Tibial artery (tissue), 4 donors: ENCODE results near the gene SNRK.
A peak's percentile ranks its signal among the peaks of the same experiment; 100 is the strongest.

ENCODE experiments used
- DNase-seq, 2 donors: peaks; one replicate each; pipeline ENCODE4 v3.0.0-alpha.2; 2019
- H3K27ac ChIP-seq, 2 donors: fragments of 200-600 bp; sonication (generic) in 1 of 2; 1 replicate in 1 of 2; 2 replicates in 1 of 2; pipeline ENCODE4 v1.5.1; 2018 to 2019; ENCODE audit warnings: mild to moderate bottlenecking in 1 of 2
- H3K27me3 ChIP-seq, 2 donors: fragments of 200-600 bp; sonication (generic) in 1 of 2; one replicate each; pipeline versions ENCODE4 v1.5.1 to v1.6.0; 2016 to 2019
- H3K36me3 ChIP-seq, 3 donors: fragments of 200-600 bp; sonication (generic) in 2 of 3; one replicate each; pipeline ENCODE4 v1.5.1; 2016 to 2019; ENCODE audit warnings: mild to moderate bottlenecking in 2 of 3
- H3K4me1 ChIP-seq, 4 donors: fragments of 200-600 bp; sonication (generic) in 2 of 4; 1 replicate in 3 of 4; 2 replicates in 1 of 4; pipeline ENCODE4 v1.5.1; 2016 to 2019
- H3K4me3 ChIP-seq, 2 donors: fragments of 200-600 bp; sonication (generic) in 1 of 2; 1 replicate in 1 of 2; 2 replicates in 1 of 2; pipeline ENCODE4 v1.5.1; 2018 to 2019; ENCODE audit warnings: mild to moderate bottlenecking in 2 of 2
- H3K9me3 ChIP-seq, 3 donors: fragments of 200-600 bp; sonication (generic) in 1 of 3; one replicate each; pipeline ENCODE4 v1.5.1; 2016 to 2019
- intact Hi-C: fragments of 100-400 bp; cut with DNase I; formaldehyde crosslinking; loops from one replicate; pipeline ENCODE4 v1.15.0; 2023; ENCODE audit warnings: low total_unique reads
- TF ChIP-seq, protein P1 (sequence below), 2 experiments: fragments of 200-600 bp in 1 of 2; fragments of 450-650 bp in 1 of 2; IDR thresholded peaks; one replicate each; pipeline ENCODE4 v1.5.1; 2017 to 2019; ENCODE audit warnings: antibody characterized with exemption in 2 of 2, mild to moderate bottlenecking in 1 of 2, moderate library complexity in 1 of 2

SNRK gene

DNA sequence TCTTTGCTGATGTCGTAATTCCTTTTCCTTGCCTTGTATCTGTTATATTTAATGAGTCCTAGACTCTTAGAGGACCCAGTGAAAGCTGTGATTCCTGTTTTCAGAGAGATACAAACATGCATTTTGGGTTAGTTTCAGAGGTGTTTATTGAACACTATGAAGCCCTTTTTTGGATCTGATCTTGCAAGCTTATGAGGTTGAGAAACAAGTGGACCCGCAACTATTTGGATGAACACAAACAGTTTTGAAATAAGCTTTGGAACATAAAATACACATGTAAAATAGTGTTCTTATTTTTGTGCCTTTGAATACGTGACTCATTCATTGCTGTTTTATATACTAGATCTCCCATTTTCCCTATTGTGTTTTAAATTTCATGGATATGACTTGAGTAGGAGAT, 33.5 kb downstream of the SNRK start:
- peaks cover 0 to 39% (median 14%) of the 10 kb centered on the region in 4 donors for H3K4me1 ChIP-seq
- H3K36me3 ChIP-seq = no peaks in the 10 kb centered on the region
- no peak overlapping the region for H3K4me3 ChIP-seq
- no peak for DNase-seq
- H3K27ac ChIP-seq = no peak overlapping the region
- TF ChIP-seq, protein P1, sequence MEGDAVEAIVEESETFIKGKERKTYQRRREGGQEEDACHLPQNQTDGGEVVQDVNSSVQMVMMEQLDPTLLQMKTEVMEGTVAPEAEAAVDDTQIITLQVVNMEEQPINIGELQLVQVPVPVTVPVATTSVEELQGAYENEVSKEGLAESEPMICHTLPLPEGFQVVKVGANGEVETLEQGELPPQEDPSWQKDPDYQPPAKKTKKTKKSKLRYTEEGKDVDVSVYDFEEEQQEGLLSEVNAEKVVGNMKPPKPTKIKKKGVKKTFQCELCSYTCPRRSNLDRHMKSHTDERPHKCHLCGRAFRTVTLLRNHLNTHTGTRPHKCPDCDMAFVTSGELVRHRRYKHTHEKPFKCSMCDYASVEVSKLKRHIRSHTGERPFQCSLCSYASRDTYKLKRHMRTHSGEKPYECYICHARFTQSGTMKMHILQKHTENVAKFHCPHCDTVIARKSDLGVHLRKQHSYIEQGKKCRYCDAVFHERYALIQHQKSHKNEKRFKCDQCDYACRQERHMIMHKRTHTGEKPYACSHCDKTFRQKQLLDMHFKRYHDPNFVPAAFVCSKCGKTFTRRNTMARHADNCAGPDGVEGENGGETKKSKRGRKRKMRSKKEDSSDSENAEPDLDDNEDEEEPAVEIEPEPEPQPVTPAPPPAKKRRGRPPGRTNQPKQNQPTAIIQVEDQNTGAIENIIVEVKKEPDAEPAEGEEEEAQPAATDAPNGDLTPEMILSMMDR (IDR thresholded peaks at IDR 0.05) = no peak
- H3K9me3 ChIP-seq = no peaks in the 10 kb centered on the region
- no peaks in the 10 kb centered on the region for H3K27me3 ChIP-seq
- intact Hi-C loops = no loop called here

DNA sequence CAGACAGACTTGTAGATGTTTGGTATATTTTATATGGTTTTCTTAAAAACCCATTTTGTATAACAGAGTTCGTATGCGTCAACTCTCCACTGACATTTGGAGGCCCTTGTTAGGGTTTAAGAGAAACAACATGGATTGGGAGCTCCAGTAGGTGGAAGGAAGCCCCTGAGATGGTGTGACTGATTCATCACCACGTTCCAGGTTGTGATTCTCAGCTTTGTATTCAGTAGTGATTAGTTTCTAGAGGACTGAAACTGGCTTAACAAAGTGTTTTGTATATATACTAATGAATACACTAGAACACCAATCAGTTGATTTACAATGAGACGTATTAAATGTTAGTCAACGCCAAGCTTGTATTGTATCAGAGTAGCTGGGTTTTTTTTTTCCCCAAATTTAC, 33.9 kb downstream of the SNRK start:
- Histone ChIP-seq H3K36me3 (no peaks in the 10 kb centered on the region), H3K27ac (no peak overlapping the region), H3K27me3 (no peaks in the 10 kb centered on the region), H3K4me3 (no peak overlapping the region), H3K9me3 (no peaks in the 10 kb centered on the region), H3K4me1 (peaks cover 0 to 44% (median 15%) of the 10 kb centered on the region in 4 donors)
- DNase-seq = no peak
- TF ChIP-seq, protein P1 (IDR thresholded peaks at IDR 0.05) = no peak
- intact Hi-C loops = no loop called here

DNA sequence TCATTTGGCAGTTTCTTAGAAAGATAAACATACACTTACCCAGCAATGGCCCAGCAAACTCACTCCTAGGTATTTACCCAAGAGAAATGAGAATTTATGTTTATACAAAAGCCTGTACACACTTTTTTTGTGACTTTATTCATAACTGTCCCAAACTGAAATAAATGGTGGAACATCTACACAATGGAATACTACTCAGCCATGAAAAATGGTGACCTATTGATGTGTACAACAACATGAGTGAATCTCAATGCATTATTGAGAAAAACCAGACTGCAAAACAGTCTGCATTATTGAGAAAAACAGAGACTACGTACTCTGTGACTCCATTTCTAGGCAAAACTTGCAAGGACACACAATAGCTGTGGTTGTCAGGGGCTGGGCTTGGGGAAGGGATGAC, 37.2 kb downstream of the SNRK start:
- peaks cover 0 to 54% (median 25%) of the 10 kb centered on the region in 4 donors for H3K4me1 ChIP-seq
- no peaks in the 10 kb centered on the region for H3K27me3 ChIP-seq
- no peak overlapping the region for H3K27ac ChIP-seq
- no peak for DNase-seq
- H3K4me3 ChIP-seq = no peak overlapping the region
- intact Hi-C loops = no loop called here
- TF ChIP-seq, protein P1 (IDR thresholded peaks at IDR 0.05) = no peak
- no peaks in the 10 kb centered on the region for H3K36me3 ChIP-seq
- H3K9me3 ChIP-seq = no peaks in the 10 kb centered on the region

DNA sequence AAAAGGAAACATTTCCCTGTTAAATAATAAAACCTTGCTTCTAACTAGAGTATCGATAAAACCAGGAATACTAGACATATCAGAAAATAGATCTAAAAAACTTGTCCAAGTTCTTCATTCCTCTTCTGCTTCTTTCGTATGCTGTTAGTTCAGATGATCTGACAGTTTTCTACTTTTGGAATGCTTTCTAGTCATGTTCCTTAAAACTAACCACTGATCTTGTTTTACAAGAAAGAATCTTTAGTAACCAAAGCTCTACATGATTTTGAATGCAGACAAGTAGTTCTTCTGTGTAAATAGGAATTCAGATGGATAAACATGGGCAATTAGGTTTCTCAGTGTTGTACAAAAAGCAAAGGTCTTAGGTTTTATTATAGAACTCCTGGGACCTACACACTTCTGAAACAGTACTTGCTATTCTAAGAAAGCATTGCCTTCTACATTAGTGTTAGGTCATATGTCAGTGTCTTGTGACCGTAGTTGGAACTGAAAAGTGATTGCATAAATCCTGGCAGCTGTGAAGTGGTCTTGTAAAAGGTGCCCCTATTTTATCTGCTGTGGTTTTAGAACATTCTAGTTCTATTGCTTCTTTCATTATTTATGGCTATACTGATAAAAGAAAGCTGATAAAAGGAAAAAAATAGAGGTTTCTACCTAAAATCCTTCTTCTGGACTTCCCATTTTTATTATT, 40.7 kb downstream of the SNRK start:
- intact Hi-C loops = no loop called here

DNA sequence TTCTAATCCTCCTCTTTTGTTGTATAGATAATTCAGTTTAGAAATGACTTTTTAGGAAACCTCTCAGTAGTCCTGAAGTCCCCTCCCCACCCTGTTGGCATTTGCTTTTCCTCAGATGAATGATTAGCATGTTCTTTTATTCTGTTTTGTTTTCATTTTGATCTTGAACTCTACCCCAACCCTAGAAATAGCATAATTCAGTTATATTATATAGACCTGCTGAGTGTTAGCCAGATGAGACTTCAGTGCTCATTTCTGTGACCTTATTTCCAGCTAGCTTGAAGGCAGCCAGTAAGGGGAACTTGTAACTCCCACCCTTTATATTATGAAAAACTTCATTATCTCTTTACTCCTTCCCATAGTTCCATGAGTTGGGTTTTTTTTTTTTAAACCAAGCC, 41.2 kb downstream of the SNRK start:
- no peaks in the 10 kb centered on the region for H3K27me3 ChIP-seq
- H3K4me3 ChIP-seq = no peak overlapping the region
- H3K27ac ChIP-seq = peak overlapping the region; percentile 41 to 54
- no peaks in the 10 kb centered on the region for H3K9me3 ChIP-seq
- TF ChIP-seq, protein P1 (IDR thresholded peaks at IDR 0.05) = no peak
- no peak for DNase-seq
- intact Hi-C loops = no loop called here
- H3K36me3 ChIP-seq = peaks cover 0 to 8% (median 4%) of the 10 kb centered on the region in 3 donors
- H3K4me1 ChIP-seq = peaks cover 0 to 38% (median 27%) of the 10 kb centered on the region in 4 donors

More for the DNA sequence above, 40.7 kb downstream of the SNRK start:
- Histone ChIP-seq H3K27me3 (no peaks in the 10 kb centered on the region), H3K36me3 (peaks cover 0 to 3% (median 0%) of the 10 kb centered on the region in 3 donors), H3K4me1 (peaks cover 0 to 38% (median 27%) of the 10 kb centered on the region in 4 donors), H3K4me3 (no peak overlapping the region), H3K27ac (peak overlapping the region; percentile 41 to 54), H3K9me3 (no peaks in the 10 kb centered on the region)
- TF ChIP-seq, protein P1 (IDR thresholded peaks at IDR 0.05) = no peak
- DNase-seq = peak in 1 of 2 donors; percentile 55
